ENCODE results near the gene MDM2.
"Not testable (repeated sequence)": the region's sequence is repeated elsewhere in the genome, so short reads cannot be mapped to it uniquely, and the experiment has no call there.

Gene MDM2

GRCh38 chr12:68854078-68854468, 46.1 kb downstream of the MDM2 start:
- no peak for DNase-seq

DNA sequence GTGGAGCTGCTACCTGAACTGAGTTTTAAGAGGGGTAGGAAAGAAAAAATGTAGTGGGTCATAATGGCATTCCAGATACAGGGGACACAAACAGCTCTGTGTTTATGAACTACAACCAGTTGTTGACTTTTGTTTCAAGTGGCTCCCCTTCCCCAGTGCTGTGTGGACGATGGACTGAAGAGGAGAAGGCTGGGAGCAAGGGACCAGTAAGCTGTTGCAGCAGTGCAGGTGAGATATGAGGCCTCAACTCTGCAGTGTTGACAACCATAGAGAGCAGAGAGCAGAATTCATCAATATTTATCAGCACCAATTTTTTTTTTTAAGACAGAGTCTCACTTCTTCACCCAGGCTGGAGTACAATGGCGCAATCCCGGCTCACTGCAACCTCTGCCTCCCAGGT, 46.6 kb downstream of the MDM2 start:
- DNase-seq: no peak

DNA sequence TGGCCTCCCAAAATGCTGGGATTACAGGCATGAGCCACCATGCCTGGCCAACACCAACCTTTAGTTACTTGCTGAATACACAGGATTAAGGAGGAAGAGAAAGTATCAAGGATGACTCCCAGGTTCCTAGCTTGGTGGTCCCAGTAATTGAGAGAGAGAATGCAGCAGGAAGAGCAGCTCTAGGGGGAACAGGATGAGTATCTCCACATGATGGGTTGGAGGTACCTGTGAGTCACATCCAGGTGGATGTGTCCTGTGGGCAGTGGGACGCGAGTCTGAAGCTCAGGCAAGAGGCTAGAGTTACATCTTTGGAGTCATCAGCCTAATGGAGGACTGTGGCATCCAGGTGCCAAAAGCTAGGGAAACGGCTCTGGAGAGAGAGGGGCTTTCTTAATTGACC, 47.1 kb downstream of the MDM2 start:
- DNase-seq: no peak

GRCh38 chr12:68855771-68856170, 47.8 kb downstream of the MDM2 start:
- DNase-seq: no peak

DNA sequence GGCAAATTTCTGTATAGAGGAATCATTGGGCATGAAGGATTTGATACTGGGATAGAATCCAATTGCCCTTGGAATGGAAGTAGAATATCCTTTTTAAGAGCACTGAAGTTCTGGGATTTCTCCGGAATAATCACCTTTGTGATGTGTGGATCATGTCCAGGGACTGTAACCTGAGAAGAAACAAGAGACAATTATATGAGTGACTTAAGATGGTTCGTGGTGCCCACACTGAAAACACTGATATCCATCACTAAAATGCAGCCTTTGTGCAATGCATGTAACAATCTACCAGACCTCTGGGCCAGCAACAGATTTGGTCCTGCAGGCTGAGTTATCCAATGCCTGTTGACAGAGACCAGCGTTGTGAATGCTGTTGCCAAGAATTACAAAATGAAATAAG, 48.5 kb downstream of the MDM2 start:
- DNase-seq: no peak

DNA sequence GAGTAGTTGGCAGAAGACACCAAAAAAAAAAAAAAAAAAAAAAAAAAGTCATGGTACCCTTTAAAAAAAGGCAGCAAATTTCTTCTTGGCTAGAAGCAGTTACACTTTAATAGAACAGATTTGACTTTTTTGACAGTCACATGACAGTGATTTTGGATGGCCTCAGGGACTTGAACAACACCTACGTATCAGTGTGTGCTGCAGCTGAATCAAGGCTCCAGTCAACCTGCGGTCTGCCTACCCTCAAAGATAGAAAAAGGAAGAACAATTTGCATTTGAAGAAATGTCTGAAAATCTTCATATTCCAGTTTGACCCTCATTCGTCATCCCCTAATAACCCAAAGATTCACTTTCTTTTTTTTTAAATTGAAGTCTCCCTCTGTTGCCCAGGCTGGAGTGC, 53.9 kb downstream of the MDM2 start:
- DNase-seq: no peak

DNA sequence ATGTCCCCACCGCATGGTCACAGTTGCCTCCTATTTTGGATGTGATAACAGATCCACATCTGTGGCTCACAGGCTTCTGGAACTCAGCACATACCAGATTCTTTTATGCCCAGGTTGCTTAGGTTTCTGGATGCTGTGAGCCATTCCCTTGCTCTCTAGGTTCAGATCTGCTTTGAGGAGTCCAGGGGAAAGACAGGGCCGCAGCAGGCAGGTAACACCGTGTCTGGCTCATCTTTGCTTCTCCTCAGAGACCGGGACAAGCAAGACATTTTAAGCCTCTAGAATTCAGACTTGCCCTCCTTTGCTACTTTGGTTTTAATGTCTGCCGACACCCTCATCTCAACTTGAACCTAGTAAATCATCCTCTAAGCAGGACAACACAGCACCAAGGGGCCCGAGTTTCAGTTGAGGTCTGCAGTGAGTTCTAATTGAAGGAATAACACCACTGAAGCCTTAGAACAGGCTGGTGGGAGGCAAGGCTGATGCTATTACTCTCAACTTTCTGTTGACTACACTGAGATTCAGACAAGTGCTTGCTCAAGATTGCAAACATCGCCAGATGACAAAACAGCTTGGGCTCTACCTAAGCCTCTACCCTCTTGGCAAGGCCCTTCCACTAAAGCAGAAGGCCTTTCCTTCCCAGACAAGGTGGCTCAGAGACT, 55.3 kb downstream of the MDM2 start:
- no peak for DNase-seq

DNA sequence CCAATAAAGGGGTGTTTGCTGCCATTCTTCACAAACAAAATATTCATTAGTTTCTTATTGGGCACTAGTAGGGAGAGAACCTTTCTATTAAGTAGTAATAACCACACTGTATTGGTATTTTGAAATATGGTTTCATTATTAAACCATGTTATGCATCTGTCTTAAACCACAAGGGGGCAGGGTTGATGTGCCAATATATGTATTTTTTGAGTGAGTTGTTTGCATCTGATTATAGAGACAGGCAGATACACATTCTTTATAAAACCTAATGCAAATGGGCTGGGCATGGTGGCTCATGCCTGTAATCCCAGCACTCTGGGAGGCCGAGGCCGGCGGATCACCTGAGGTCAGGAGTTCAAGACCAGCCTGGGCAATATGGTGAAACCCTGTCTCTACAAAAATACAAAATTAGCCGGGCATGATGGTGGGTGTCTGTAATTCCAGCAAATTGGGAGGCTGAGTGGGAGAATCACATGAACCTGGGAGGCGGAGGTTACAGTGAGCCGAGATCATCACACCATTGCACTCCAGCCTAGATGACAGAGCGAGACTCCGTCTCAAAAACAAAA, 56.0 kb downstream of the MDM2 start:
- not testable (repeated sequence) for DNase-seq

DNA sequence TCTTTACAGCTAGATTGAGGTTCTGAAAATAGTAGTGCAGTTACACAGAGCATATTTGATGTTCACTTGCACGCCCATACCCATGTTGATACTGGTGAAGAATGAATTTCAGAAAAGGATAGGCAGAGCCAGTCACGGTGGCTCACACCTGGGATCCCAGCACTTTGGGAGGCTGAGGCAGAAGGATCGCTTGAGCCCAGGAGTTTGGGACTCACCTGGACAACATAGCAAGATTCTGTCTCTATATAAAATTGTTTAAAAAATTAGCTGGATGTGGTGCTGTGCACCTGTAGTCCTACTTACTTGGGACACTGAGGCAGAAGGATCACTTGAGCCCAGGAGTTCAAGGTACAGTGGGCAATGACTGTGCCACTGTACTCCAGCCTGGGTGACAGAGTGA, 56.6 kb downstream of the MDM2 start:
- DNase-seq: no peak

- no peak for DNase-seq
Measured at GRCh38 chr12:68865399-68866164, 57.6 kb downstream of the MDM2 start.

DNA sequence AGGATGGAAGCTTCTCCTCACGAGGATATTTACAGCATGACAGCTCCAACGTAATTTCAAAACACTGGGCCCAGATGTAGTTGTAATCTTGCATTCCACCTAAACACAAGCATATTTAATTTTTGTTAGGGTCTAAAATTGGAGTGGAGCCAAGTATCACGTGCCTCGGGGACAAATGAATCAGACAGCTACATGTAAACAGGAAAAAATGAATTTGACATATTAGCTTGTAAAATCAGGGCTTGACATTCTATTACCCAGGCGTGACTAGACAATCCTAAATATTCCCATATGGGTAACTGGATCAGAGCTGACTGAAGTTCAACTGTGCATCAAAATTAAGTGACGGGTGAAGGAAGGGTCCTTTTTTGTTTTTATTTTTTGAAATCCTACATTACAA, 59.0 kb downstream of the MDM2 start:
- DNase-seq: no peak

DNA sequence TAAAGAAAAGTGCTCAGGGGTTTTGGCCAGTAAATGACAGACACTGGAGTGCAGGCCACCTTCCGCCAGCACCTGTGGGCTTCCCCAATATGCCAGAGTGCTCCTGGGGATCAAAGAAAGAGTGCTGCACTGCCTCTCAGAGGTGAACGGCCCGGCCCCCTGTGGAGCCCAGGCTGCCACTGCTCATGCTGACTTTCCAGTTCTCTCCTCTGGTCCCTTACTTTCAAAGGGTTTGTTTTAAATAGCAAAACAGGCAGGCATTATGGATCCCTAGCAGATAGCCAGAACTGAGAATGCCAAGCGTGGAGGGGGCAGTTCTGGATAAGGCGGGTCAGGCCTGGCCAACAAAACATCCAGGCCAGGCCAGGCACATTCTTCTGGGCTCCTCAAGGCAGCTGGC, 59.6 kb downstream of the MDM2 start:
- no peak for DNase-seq

- no peak for DNase-seq
Measured at GRCh38 chr12:68868043-68868790, 60.2 kb downstream of the MDM2 start.

DNA sequence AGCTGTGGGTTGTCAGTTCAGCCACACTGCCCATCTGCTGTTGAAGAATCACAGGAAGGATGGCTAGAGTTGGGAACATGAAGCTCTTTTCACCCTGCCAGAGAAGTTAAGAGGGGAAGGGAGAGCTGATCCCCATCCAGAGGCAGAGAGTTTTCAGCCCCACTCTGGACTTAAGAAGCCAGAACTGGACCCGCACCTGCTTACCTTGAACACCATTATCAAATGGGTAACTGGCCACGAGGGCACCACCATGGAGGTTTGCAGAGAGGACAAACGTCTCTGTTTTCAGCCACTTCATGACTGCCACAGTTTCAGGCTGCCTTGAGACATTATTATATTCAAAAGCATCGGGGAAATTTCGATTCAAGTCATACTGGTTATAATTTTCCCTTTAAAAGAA, 62.0 kb downstream of the MDM2 start:
- DNase-seq: no peak

DNA sequence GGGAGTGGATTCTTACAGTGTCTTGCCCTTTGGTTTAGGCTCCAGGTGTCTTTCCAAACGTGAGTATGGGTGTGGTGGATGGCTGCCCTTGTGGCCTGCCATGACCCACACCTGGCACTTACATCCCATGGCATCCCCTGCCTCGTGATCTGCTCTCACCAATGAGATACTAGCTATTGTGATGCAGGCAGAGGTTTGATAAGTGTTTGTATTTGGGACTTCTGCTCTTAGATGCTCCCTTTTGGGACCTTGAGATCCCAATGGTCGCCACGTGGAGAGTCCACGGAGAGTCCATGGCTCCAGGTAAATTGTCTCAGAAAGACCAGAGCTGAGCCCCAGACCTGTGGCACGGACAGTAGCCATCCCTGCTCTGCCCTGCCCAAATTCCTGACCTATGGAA, 62.5 kb downstream of the MDM2 start:
- DNase-seq: no peak

DNA sequence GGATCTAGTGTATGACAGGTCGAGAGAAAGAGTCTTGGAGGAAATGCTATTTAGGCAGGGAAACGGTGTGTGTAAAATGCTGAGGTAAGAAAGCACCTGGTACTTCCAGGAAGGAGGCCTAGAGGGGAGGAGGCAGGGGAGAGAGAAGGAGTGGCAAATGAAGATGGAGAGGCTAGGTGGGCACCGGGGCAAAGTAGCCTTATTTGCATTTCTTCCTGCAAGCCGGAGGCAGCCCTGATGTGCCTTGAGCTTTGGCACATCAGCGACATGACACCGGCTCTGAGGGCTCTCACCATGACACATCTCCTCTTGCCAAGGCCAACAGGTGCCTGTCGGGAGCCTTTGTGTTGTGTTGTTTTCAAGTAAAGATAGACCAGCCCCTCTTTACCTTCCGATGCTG, 63.4 kb downstream of the MDM2 start:
- DNase-seq: no peak

- no peak for DNase-seq
Measured at GRCh38 chr12:68871921-68872320, 63.9 kb downstream of the MDM2 start.

DNA sequence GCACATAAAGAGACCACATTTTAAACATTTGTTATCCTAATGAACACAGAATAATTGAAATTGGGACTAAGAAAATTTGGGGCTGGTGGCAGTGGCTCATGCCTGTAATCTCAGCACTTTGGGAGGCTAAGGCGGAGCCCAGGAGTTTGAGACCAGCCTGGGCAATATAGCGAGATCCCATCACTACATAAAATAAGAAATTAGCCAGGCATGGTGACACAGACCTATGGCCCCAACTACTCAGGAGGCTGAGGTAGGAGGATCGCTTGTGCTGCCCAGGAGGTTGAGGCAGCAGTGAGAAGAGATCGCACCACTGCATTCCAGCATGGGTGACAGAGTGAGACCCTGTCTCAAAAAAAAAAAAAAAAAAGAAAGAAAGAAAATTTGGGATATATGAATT, 65.3 kb downstream of the MDM2 start:
- no peak for DNase-seq

- DNase-seq: no peak
Measured at GRCh38 chr12:68876461-68876860, 68.5 kb downstream of the MDM2 start.

GRCh38 chr12:68877583-68877982, 69.6 kb downstream of the MDM2 start:
- no peak for DNase-seq

- DNase-seq: no peak
Measured at GRCh38 chr12:68878283-68878682, 70.3 kb downstream of the MDM2 start.

DNA sequence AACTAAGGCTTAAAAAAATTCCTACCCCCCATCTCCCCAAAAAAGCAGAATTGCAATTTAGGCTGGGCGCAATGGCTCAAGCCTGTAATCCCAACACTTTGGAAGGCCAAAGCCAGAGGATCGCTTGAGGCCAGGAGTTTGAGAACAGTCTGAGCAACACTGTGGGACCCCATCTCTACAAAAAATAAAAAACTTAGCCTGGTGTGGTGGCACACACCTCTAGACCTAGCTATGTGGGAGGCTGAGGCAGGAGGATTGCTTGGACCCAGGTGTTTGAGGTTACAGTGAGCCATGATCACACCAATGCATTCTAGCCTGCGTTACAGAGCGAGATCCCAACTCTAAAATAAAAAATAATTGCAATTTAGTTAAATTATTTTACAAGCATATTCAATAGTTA, 70.9 kb downstream of the MDM2 start:
- DNase-seq: no peak

- no peak for DNase-seq
Measured at GRCh38 chr12:68880660-68881325, 72.8 kb downstream of the MDM2 start.
